ENCODE results near the gene PRLR.

PRLR gene

DNA sequence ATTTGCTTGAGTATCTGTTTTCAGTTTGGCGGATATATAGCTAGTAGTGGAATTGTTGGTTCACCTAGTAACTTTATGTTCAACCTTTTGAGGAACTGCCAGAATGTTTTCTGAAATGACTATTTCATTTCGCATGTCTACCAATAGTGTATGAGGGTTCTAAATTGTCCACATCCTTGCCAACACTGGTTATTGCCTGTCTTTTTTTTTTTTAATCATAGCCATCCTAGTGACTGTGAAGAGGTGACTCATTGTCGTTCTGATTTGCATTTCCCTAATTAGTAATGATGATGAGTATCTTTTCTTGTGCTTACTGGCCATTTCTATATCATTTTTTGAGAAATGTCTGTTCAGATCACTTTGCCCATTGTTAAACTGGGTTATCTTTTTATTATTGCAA lies 52.5 kb downstream of the PRLR start:
- POLR2A ChIA-PET, result no interaction called here
- TF ChIP-seq L3MBTL2 (conservative IDR thresholded peaks at IDR 0.05) (no peak), NFRKB (IDR thresholded peaks at IDR 0.05) (no peak), SP1 (IDR thresholded peaks at IDR 0.05) (no peak), BHLHE40 (IDR thresholded peaks at IDR 0.05; ENCODE audit: borderline replicate concordance) (no peak), TARDBP (IDR thresholded peaks at IDR 0.05) (no peak), FOXA1 (IDR thresholded peaks at IDR 0.05) (no peak), SUZ12 (IDR thresholded peaks at IDR 0.05) (no peak), HDGF (IDR thresholded peaks at IDR 0.05; ENCODE audit: borderline replicate concordance) (no peak), FOXM1 (IDR thresholded peaks at IDR 0.05; ENCODE audit: borderline replicate concordance) (no peak), LEF1 (IDR thresholded peaks at IDR 0.05; ENCODE audit: borderline replicate concordance) (no peak), ELF4 (IDR thresholded peaks at IDR 0.05) (no peak), ZNF384 (IDR thresholded peaks at IDR 0.05) (no peak), PKNOX1 (IDR thresholded peaks at IDR 0.05) (no peak), ARNT (IDR thresholded peaks at IDR 0.05) (no peak), CTBP1 (IDR thresholded peaks at IDR 0.05; ENCODE audit: borderline replicate concordance) (no peak), FOXK2 (IDR thresholded peaks at IDR 0.05) (no peak)
- CTCF ChIA-PET, result no interaction called here
- no peak for DNase-seq (ENCODE audit: extremely low spot score)

- ChIA-PET CTCF (interaction anchor here (0.6 kb wide), 1 partner anchor 9 kb away, joined by 4 read pairs; no protein-coding TSS in a partner anchor), POLR2A (no interaction called here)
- TF ChIP-seq BHLHE40 (IDR thresholded peaks at IDR 0.05; ENCODE audit: borderline replicate concordance) (no peak), HDGF (IDR thresholded peaks at IDR 0.05; ENCODE audit: borderline replicate concordance) (no peak), FOXM1 (IDR thresholded peaks at IDR 0.05; ENCODE audit: borderline replicate concordance) (no peak), LEF1 (IDR thresholded peaks at IDR 0.05; ENCODE audit: borderline replicate concordance) (no peak), CTBP1 (IDR thresholded peaks at IDR 0.05; ENCODE audit: borderline replicate concordance) (no peak), ELF4 (IDR thresholded peaks at IDR 0.05) (no peak)
- no peak for DNase-seq (ENCODE audit: extremely low spot score)
These were observed 57.8 kb downstream of the PRLR start for GRCh38 chr5:35172533-35172932.

DNA sequence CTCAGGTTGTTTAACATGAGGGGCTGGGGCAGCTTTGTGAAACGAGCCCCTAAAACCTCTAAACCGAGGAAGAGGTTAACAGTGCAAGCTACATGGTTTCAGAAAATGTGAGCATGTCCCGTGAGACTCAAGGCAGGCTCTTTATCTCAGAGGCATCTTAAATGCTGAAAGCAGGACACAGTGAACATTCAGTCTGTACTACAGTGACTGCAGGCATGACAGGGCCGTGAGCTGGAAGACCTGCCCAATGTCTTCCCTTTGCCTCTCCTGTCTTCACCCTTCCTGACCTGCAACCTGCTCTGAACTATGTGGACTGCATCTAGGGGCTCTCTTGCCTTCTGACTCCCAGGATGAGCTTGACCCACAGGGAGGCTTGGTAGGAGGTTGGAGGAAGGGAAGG lies 58.3 kb downstream of the PRLR start:
- CTCF ChIA-PET, result interaction anchor here (0.6 kb wide), 1 partner anchor 9 kb away, joined by 4 read pairs; no protein-coding TSS in a partner anchor
- TF ChIP-seq NFRKB (IDR thresholded peaks at IDR 0.05) (no peak), ELF4 (IDR thresholded peaks at IDR 0.05) (no peak), FOXA1 (IDR thresholded peaks at IDR 0.05) (no peak), BHLHE40 (IDR thresholded peaks at IDR 0.05; ENCODE audit: borderline replicate concordance) (no peak), CTBP1 (IDR thresholded peaks at IDR 0.05; ENCODE audit: borderline replicate concordance) (no peak), ARNT (IDR thresholded peaks at IDR 0.05) (no peak), SP1 (IDR thresholded peaks at IDR 0.05) (no peak), SUZ12 (IDR thresholded peaks at IDR 0.05) (no peak), TARDBP (IDR thresholded peaks at IDR 0.05) (no peak), HDGF (IDR thresholded peaks at IDR 0.05; ENCODE audit: borderline replicate concordance) (no peak), FOXM1 (IDR thresholded peaks at IDR 0.05; ENCODE audit: borderline replicate concordance) (no peak), L3MBTL2 (conservative IDR thresholded peaks at IDR 0.05) (no peak), LEF1 (IDR thresholded peaks at IDR 0.05; ENCODE audit: borderline replicate concordance) (no peak), FOXK2 (IDR thresholded peaks at IDR 0.05) (no peak), PKNOX1 (IDR thresholded peaks at IDR 0.05) (no peak), ZNF384 (IDR thresholded peaks at IDR 0.05) (no peak)
- POLR2A ChIA-PET, result no interaction called here
- no peak for DNase-seq (ENCODE audit: extremely low spot score)

DNA sequence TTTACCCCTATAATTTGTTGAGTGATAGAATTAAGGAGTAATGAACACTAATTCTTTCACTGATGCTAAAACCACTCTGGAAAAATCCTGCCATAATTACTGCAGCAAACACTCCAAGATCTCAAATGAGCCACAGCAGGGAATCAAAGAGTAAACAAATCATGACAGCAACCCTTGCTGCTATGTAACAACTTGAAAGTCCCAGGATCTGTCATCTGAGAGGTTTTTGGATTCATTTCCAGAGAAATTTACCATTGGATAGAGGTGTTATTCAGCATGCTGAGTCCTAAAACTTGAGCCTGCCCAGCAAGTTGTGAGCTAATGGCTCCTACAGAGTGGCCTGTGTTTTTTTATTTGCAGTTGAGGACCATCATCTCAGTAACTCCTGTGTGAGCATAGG lies 59.2 kb downstream of the PRLR start:
- TF ChIP-seq FOXM1 (IDR thresholded peaks at IDR 0.05; ENCODE audit: borderline replicate concordance), result no peak
- no peak for TF ChIP-seq NFRKB (IDR thresholded peaks at IDR 0.05)
- TF ChIP-seq CTBP1 (IDR thresholded peaks at IDR 0.05; ENCODE audit: borderline replicate concordance), result no peak
- ChIA-PET POLR2A (no interaction called here), CTCF (no interaction called here)
- DNase-seq (ENCODE audit: extremely low spot score), result no peak

GRCh38 chr5:35166043-35166442 lies 64.2 kb downstream of the PRLR start:
- TF ChIP-seq CTBP1 (IDR thresholded peaks at IDR 0.05; ENCODE audit: borderline replicate concordance) (no peak), BHLHE40 (IDR thresholded peaks at IDR 0.05; ENCODE audit: borderline replicate concordance) (no peak), ELF4 (IDR thresholded peaks at IDR 0.05) (no peak), ARNT (IDR thresholded peaks at IDR 0.05) (no peak), PKNOX1 (IDR thresholded peaks at IDR 0.05) (no peak), FOXK2 (IDR thresholded peaks at IDR 0.05) (no peak), NFRKB (IDR thresholded peaks at IDR 0.05) (no peak), L3MBTL2 (conservative IDR thresholded peaks at IDR 0.05) (no peak), FOXA1 (IDR thresholded peaks at IDR 0.05) (no peak), HDGF (IDR thresholded peaks at IDR 0.05; ENCODE audit: borderline replicate concordance) (no peak), ZNF384 (IDR thresholded peaks at IDR 0.05) (no peak), SUZ12 (IDR thresholded peaks at IDR 0.05) (no peak)
- POLR2A ChIA-PET, result no interaction called here
- CTCF ChIA-PET, result no interaction called here
- no peak for DNase-seq (ENCODE audit: extremely low spot score)

- TF ChIP-seq TARDBP (IDR thresholded peaks at IDR 0.05) (no peak), ZNF384 (IDR thresholded peaks at IDR 0.05) (no peak), PKNOX1 (IDR thresholded peaks at IDR 0.05) (no peak), BHLHE40 (IDR thresholded peaks at IDR 0.05; ENCODE audit: borderline replicate concordance) (no peak), SP1 (IDR thresholded peaks at IDR 0.05) (no peak), LEF1 (IDR thresholded peaks at IDR 0.05; ENCODE audit: borderline replicate concordance) (no peak), CTBP1 (IDR thresholded peaks at IDR 0.05; ENCODE audit: borderline replicate concordance) (no peak), L3MBTL2 (conservative IDR thresholded peaks at IDR 0.05) (no peak), FOXM1 (IDR thresholded peaks at IDR 0.05; ENCODE audit: borderline replicate concordance) (no peak)
- ChIA-PET POLR2A (no interaction called here), CTCF (no interaction called here)
These were observed 65.3 kb downstream of the PRLR start for GRCh38 chr5:35164860-35165542.

More at GRCh38 chr5:35164860-35165542, 65.3 kb downstream of the PRLR start:
- DNase-seq (ENCODE audit: extremely low spot score), result no peak
